CD4-positive, alpha-beta T cell treated with Interleukin-17A for 4 hours (primary cell): ENCODE measurements around the gene LMF1.

Experiments used
- DNase-seq: peaks from one replicate; pipeline ENCODE4 v3.0.0-alpha.2; 2020; ENCODE audit warnings: mixed read lengths

Gene LMF1

DNA sequence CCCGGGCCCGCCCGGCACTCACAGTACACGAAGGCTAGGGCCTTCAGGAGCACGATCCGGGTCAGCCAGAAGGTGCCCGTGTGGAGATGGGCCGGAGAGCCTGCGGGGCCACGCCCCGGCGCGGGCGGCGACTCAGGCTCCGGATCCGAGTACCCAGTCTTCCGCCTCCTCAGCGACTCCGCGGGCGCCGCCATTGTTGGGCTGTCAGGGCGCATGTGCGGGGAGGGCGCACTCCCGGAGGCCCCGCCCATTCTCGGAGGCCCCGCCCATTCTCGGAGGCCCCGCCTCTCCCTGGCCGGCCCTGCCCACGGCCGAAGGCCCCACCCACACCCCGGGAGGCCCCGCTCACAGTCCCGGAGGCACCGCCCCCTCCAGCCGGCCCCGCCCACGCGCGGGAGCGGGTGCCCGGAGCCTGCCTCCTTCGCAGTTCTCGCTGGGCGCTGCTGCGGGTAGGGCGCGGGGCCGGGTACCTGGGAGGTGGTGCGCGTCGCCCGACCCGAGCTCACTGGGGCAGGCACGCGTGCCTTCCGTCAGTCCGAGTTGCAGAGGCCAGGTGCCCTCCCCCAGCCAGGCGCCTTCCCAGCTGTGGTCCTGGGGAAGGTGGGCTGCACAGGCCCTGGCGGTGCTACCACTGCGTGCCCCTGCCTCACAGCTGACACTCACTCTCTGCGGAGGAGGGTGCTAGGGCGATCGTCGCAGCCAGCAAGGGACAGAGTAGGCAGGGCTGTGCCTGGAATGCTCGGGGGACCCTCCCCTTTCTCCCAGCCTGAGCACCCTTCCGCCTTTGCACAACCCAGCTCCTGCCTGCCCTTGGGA lies at the start of gene LMF1:
TSS of gene LMF1 (minus strand) at position 219 of the 816 bp plus-strand sequence. CDS start at position 215, 4 bp downstream.
- DNase-seq: peak; percentile 98

GRCh38 chr16:1020091-1020399 lies 49.3 kb upstream of the LMF1 start:
- no peak for DNase-seq

DNA sequence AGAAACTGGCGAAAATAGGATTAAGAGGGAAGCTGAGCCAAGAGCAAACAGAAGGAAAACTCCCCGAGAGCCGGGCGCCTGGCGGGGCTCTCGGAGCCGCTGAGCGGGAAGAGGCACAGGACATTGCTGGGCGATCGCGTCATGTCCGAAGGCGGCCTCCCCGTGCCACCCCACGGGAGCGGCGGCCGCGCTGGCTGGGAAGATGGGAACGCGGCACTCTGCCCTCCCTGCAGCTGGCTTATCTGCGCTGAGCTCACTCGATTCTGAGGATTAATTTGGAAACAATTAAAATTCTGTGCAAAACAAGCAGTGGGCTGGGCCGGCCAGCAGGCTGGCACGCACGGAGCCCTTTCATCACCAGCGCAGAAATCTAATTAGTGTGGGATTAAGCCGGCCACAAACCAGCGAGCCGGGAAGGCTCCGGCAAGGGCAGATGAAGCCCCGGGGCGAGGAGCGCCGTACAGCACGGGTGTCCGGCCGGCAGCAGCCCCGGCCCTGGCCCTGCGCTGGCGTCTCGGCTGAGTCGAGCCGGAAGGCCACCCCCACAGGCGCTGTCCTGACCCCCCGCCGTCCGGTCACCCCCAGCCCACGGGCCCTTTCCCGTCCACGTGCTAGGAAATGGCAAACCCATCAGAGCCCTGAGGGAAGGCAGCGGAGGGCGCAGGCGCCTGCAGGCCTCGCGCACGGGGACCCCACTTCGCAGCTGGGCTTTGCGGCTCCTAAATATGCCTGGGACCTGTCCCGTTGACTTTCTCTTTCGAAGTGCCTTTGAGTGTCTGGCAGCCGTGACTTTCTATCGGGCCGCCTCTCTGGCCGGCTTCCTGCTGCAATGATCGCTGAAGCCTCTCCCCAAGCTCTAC lies 48.7 kb upstream of the LMF1 start:
- no peak for DNase-seq

DNA sequence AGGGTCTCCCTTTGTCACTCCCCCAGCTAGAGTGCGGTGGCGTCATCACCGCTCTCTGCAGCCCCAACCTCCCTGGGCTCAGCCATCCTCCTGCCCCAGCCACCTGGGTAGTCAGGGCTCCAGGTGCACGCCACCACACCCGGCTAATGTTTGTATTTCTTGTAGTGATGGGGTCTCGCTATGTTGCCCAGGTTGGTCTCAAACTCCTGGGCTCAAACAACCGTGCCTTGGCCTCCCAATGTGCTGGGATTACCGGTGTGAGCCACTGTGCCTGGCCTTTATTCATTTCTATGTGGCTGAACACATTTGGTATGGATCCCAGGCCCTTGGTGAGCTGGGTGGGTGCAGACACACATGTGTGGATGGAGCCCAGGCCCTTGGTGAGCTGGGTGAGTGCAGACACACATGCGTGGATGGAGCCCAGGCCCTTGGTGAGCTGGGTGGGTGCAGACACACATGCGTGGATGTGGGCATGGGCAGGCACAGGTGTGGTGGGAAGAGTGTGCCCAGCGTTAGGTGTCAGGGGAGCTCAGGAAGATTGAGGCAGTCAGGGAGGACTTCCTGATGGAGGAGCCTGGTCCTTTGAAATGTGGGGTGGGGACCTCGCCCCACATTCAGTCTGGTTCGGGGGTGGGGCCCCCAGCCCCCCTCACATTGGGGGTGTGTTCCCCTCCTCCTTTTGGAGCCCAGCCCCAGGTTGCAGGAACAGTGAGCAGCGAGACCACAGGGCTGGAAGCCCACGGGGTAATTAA lies 47.8 kb upstream of the LMF1 start:
- DNase-seq: no peak

DNA sequence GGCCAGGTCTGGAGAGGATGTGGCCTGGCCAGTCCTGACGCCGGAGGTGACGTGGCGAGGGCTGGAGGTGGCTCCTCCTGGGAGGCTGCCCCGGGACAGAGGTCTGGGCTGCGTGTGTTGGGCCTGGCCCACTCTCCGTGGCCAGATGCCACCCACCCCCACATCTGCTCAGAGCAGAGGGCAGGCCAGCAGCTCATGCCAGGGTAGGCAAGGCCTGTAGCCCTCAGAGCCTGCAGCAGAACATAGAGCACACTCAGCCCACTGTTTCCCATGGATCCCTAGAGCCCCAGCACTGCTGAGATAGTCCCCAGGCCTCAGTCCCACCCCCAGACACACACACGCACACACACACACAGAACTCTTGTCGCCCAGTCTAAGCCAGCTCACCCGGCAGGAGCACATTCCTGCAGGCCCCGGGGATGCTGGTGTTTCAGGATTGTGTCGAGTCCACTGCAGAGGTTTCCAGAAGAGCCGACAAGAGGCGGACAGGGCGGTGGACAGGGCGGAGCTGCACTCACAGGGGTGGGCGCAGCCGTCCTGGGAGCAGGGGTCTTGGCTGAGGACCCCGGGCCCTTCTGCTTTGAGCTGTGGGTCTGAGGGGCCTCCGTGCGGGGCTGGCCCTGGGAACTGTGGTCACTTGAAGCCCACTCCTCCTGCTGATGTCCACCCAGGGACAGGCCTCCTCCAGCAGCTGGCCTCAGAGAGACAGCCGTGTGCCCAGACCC lies 44.1 kb upstream of the LMF1 start:
- DNase-seq: no peak

- DNase-seq: no peak
Measured at GRCh38 chr16:1014221-1014620, 43.4 kb upstream of the LMF1 start.

DNA sequence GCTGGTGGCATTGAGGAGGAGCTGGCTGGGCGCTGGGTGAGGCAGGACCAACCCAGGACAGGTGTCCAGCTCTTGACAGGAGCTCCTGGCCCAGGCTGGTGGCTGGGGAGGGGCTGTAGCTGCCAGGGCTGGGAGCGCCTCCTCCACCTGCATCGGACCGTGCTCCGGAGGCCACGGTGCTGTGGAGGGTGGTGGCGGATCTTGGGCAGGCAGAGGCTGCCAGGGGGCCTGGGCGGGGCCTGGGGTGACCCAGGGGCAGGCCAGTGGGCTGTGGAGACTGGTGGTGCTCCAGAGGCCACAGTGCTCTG lies 42.8 kb upstream of the LMF1 start:
- no peak for DNase-seq

- DNase-seq: no peak
Measured at GRCh38 chr16:1012722-1013592, 42.2 kb upstream of the LMF1 start.

- DNase-seq: no peak
Measured at GRCh38 chr16:1012135-1012534, 41.4 kb upstream of the LMF1 start.

- DNase-seq: no peak
Measured at GRCh38 chr16:1011316-1012082, 40.7 kb upstream of the LMF1 start.

DNA sequence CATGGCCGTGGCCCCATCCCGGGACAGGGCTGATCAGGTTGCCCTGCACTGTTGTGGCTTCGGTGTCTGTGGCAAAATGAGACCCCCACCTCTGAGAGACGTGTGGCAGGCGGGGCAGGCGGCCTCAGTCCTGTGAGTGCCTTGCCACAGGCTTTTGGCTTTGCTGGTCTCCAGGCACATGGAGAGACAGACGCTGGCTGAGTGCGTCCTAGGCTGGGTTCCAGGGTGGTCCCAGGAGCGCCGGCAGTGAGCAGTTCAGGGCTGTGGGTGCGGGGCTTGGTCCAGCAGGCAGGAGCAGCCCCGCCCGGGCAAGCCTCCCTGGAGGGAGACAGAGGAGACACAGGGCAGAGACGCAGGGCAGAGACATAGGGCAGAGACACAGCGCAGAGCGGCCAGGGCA lies 40.0 kb upstream of the LMF1 start:
- DNase-seq: no peak

GRCh38 chr16:1010251-1010650 lies 39.5 kb upstream of the LMF1 start:
- peak; percentile 37 for DNase-seq

GRCh38 chr16:1009358-1010150 lies 38.8 kb upstream of the LMF1 start:
- DNase-seq: peak; percentile 38

DNA sequence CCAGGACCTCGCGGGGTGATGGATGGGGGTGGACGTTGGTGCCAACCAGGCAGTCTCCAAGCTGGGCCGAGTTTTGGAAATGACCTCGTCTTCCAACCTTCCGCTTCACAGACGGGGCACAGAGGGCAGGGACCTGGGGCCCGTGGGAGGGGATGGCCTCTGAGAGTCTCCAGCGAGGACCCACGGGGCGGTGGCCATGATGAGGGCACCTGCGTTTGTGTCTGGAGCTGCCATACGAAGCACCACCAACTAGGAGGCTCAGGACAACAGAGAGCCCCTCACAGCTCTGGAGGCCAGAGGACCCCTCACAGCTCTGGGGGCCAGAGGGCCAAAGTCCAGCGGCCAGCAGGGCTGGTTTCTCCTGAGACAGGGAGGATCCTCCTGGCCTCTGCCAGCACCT lies 37.3 kb upstream of the LMF1 start:
- no peak for DNase-seq

DNA sequence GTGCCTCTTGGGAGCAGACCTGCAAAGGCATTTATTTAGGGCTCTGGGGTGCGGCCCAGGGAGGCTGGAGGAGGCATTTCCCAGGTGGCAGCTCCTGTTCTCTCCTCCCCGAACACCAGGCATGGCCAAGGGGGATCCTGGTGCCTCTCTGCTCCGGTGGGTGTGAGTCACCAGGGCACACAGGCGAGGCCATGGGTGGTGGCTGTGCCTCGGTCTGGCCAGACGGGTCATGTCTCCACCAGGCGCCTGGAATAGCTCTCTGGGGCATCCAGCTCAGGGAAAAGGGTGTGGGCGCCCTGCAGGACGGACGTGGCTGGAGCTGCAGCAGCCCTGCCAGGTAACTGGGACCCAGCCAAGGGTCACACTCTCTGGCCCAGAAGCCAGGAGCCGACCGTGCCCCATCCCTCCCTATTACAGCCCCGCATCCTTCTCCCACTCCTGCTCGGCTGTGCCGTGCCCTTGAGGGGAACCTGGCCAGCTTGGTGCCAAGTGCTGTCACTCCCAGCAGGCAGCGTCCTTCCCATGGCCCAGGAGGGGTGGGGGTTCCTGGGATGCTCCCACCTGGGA lies 36.6 kb upstream of the LMF1 start:
- DNase-seq: no peak

- DNase-seq: no peak
Measured at GRCh38 chr16:1006781-1007180, 36.0 kb upstream of the LMF1 start.

GRCh38 chr16:1005286-1005685 lies 34.5 kb upstream of the LMF1 start:
- no peak for DNase-seq

DNA sequence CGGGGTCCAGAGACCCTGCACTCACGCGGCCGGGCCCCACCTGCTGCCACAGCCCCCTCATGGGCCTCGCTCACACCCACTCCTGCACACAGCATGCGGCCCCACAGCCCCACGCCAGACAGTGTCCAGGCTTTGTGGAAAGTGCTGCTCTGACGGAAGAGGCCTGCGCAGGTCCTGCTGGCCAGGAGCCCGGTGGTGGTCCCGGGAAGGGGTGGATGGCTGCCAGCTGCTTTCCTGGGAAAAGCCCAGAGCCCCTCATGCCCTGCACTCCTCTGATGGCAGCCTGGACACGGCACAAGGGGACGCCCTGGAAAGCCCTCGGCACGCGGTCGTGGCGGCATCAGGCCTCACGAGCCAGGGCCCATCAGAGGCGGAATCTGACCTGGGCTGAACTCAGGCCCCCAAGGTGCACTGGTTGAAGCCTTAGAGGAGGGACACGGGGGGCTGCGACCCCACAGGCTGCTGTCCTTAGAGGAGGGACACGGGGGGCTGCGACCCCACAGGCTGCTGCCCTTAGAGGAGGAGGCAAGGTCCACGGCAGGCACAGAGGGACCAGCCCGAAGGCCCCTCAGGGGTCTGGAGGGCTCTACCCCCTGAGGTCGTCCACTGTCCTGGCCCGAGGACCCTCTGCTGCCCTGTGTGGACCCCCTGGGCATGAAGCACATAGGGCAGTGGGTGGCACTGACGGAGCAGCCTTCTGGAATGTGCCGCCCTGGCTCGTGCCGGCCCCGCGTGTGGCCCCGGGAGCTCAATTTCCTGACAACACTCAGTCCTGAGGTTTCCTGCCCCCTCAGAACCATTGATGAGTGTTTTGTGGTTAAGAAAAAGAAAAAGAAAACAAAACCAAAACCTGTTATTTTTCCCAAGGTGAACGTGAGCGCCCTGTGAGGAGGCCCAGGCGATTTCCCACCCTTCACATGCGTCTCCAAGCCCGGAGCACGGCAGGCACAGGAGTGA lies 32.9 kb upstream of the LMF1 start:
- peak; percentile 73 for DNase-seq
